Mammary epithelial cell (primary cell): ENCODE measurements around the gene NOTCH1.

Experiments used
- EZH2 ChIP-seq: IDR thresholded peaks from 2 replicates; pipeline ENCODE4 v1.6.1; 2012; ENCODE audit warnings: low read length, inconsistent platforms, borderline replicate concordance
- TF ChIP-seq, protein P1 (sequence below), 2 donors: IDR thresholded peaks in 1 of 2; conservative IDR thresholded peaks in 1 of 2; 2 replicates each; pipeline ENCODE4 v1.5.1; 2011 to 2012; ENCODE audit warnings: inconsistent platforms in 2 of 2, low read length in 2 of 2, mild to moderate bottlenecking in 2 of 2, control low read depth in 1 of 2, low read depth in 1 of 2; ENCODE audit not compliant: insufficient read depth in 1 of 2; ENCODE audit errors: extremely low read depth in 1 of 2

DNA sequence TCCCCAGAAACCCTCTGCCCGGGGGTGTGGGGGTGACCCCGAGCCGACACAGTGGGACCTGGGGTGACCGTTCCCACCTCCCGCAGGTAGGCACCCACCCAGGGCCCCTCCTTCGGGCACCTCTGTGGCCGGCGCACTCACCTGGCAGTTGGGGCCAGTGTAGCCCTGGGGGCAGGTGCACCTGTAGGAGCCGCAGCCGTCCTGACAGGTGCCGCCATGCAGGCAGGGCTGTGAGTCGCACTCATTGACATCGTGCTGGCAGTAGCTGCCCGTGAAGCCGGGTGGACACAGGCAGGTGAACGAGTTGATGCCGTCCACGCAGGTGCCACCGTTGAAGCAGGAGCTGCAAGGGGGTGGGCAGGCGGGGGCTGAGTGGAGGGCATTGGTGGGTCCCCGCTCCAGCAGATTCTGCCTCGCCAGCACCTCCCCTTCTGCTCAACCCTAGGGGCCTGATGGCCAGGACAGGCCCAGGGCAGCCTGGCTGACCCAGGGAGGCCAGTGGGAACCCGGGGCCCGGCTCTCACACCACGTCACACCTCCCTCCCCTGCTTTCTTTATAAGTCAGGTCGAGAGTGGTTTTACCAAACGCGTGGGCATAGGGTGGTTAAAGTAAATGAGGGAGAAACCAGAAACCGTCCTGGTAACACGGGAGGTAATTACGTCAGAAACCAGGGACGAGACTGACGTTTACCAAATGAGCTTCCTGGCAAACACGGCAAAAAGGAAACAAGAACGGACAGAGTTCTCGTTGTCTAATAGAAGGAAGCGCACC lies 36.9 kb downstream of the NOTCH1 start:
- TF ChIP-seq, protein P1, sequence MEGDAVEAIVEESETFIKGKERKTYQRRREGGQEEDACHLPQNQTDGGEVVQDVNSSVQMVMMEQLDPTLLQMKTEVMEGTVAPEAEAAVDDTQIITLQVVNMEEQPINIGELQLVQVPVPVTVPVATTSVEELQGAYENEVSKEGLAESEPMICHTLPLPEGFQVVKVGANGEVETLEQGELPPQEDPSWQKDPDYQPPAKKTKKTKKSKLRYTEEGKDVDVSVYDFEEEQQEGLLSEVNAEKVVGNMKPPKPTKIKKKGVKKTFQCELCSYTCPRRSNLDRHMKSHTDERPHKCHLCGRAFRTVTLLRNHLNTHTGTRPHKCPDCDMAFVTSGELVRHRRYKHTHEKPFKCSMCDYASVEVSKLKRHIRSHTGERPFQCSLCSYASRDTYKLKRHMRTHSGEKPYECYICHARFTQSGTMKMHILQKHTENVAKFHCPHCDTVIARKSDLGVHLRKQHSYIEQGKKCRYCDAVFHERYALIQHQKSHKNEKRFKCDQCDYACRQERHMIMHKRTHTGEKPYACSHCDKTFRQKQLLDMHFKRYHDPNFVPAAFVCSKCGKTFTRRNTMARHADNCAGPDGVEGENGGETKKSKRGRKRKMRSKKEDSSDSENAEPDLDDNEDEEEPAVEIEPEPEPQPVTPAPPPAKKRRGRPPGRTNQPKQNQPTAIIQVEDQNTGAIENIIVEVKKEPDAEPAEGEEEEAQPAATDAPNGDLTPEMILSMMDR (conservative IDR thresholded peaks at IDR 0.05 in 1 of 2, IDR thresholded peaks at IDR 0.05 in 1 of 2; ENCODE audit: extremely low read depth in 1 of 2, insufficient read depth in 1 of 2, low read depth in 1 of 2, low read length in 2 of 2) = no peak
- no peak for TF ChIP-seq EZH2
